Smooth muscle cell (in vitro differentiated cells): ENCODE data around the gene RRP15. TPM values are rescaled to one million over a fixed set of nuclear protein-coding genes. Genes with fewer than 3 reads are reported as not detected.

Experiments
- DNase-seq: peaks from one replicate; lab custom pipeline; 2025; ENCODE audit not compliant: unreplicated experiment; lab: John Stamatoyannopoulos, UW
- H2AFZ ChIP-seq: fragments of 200-600 bp; sonication (generic); 2 replicates; pipeline ENCODE4 v1.6.0; 2016; ENCODE audit warnings: antibody characterized with exemption, low read depth, mild to moderate bottlenecking
- H3F3A ChIP-seq: fragments of 200-600 bp; sonication (generic); 2 replicates; pipeline ENCODE4 v1.6.0; 2017; ENCODE audit warnings: antibody characterized with exemption, low read depth
- H3K27ac ChIP-seq: fragments of 200-600 bp; sonication (generic); 2 replicates; pipeline ENCODE4 v1.5.1; 2016; ENCODE audit warnings: low read depth, mild to moderate bottlenecking
- H3K27me3 ChIP-seq: fragments of 200-600 bp; sonication (generic); 2 replicates; pipeline ENCODE4 v1.6.1; 2016; ENCODE audit warnings: low read depth, mild to moderate bottlenecking
- H3K36me3 ChIP-seq: fragments of 200-600 bp; sonication (generic); 2 replicates; pipeline ENCODE4 v1.5.1; 2016; ENCODE audit warnings: low read depth
- H3K4me1 ChIP-seq: fragments of 200-600 bp; sonication (generic); 2 replicates; pipeline ENCODE4 v1.5.1; 2016; ENCODE audit warnings: low read depth
- H3K4me2 ChIP-seq: fragments of 200-600 bp; sonication (generic); 2 replicates; pipeline ENCODE4 v1.6.0; 2016; ENCODE audit warnings: mild to moderate bottlenecking
- H3K4me3 ChIP-seq: fragments of 200-600 bp; sonication (generic); 2 replicates; pipeline ENCODE4 v1.5.1; 2016; ENCODE audit warnings: mild to moderate bottlenecking
- H3K79me2 ChIP-seq: fragments of 200-600 bp; sonication (generic); 2 replicates; pipeline ENCODE4 v1.6.0; 2016; ENCODE audit warnings: low read depth, mild to moderate bottlenecking
- H3K9ac ChIP-seq: fragments of 200-600 bp; sonication (generic); 2 replicates; pipeline ENCODE4 v1.6.0; 2016; ENCODE audit warnings: low read depth
- H3K9me3 ChIP-seq: fragments of 200-600 bp; sonication (generic); replicated peaks from 2 replicates; pipeline ENCODE4 v1.5.1; 2016; ENCODE audit warnings: low read depth
- H4K20me1 ChIP-seq: fragments of 200-600 bp; sonication (generic); 2 replicates; pipeline ENCODE4 v1.6.0; 2016; ENCODE audit warnings: low read depth
- CTCF ChIP-seq: fragments of 200-600 bp; sonication (generic); IDR thresholded peaks from 2 replicates; pipeline ENCODE4 v1.5.1; 2017; ENCODE audit warnings: borderline replicate concordance, mild to moderate bottlenecking, antibody characterized with exemption; ENCODE audit not compliant: insufficient read depth, poor library complexity, severe bottlenecking
- WGBS: methylation state at CpG from one replicate; pipeline ENCODE4 v1.1.7; 2016; ENCODE audit warnings: low lambda C conversion rate; 5-methylcytosine and 5-hydroxymethylcytosine counted together
- polyA plus RNA-seq: library from polyadenylated mRNA; unstranded; fragments of >200 nt; fragmentation: Nextera tagmentation; extraction: Ambion mirVana; gene quantifications from 2 replicates; pipeline ENCODE4 v1.2.1, GENCODE V29; 2016
- total RNA-seq: library from RNA; depleted of rRNA; stranded (reverse); fragments of >200 nt; gene quantifications from 2 replicates; pipeline ENCODE4 v1.2.3, GENCODE V29; 2014

The RRP15 gene
- total and polyA plus RNA-seq, 2 experiments from 2014 or later, result 6.6 to 13.2 TPM

- Histone ChIP-seq H3K79me2 (peaks cover 20% of the 10 kb centered on the region), H3K4me1 (peaks cover 41% of the 10 kb centered on the region), H3K4me2 (peak overlapping the region; percentile 79), H3K9ac (peak overlapping the region; percentile 87), H3K27ac (peak overlapping the region; percentile 99), H3K36me3 (no peaks in the 10 kb centered on the region), H3K9me3 (no peaks in the 10 kb centered on the region), H3F3A (peaks cover 37% of the 10 kb centered on the region), H2AFZ (no peak overlapping the region), H3K4me3 (no peak overlapping the region), H4K20me1 (no peaks in the 10 kb centered on the region), H3K27me3 (no peaks in the 10 kb centered on the region)
- TF ChIP-seq CTCF, result no peak
- 12% methylated on average over 4 of the region's 4 CpGs for WGBS
- no peak for DNase-seq
Measured at GRCh38 chr1:218377143-218377660, 92.1 kb downstream of the RRP15 start.

- no peaks in the 10 kb centered on the region for H3K9me3 ChIP-seq
- 84% methylated on average over 7 of the region's 7 CpGs for WGBS
- no peaks in the 10 kb centered on the region for H4K20me1 ChIP-seq
- no peaks in the 10 kb centered on the region for H3K36me3 ChIP-seq
- H3K79me2 ChIP-seq, result peaks cover 26% of the 10 kb centered on the region
- H2AFZ ChIP-seq, result no peak overlapping the region
- H3K27ac ChIP-seq, result peak overlapping the region; percentile 50
- no peaks in the 10 kb centered on the region for H3K27me3 ChIP-seq
- TF ChIP-seq CTCF, result no peak
- peaks cover 14% of the 10 kb centered on the region for H3F3A ChIP-seq
- DNase-seq, result no peak
- no peak overlapping the region for H3K4me3 ChIP-seq
- H3K4me2 ChIP-seq, result peak overlapping the region; percentile 17
- H3K4me1 ChIP-seq, result peaks cover 29% of the 10 kb centered on the region
- no peak overlapping the region for H3K9ac ChIP-seq
Measured at GRCh38 chr1:218380125-218380977, 95.3 kb downstream of the RRP15 start.

- Histone ChIP-seq H3K36me3 (no peaks in the 10 kb centered on the region), H3K27me3 (no peaks in the 10 kb centered on the region), H4K20me1 (no peaks in the 10 kb centered on the region), H3K4me2 (no peak overlapping the region), H3K27ac (peak overlapping the region; percentile 69), H3K79me2 (peaks cover 26% of the 10 kb centered on the region), H3K9me3 (no peaks in the 10 kb centered on the region), H3K4me3 (no peak overlapping the region), H3K4me1 (peaks cover 13% of the 10 kb centered on the region), H3F3A (no peaks in the 10 kb centered on the region), H2AFZ (no peak overlapping the region), H3K9ac (no peak overlapping the region)
- no peak for DNase-seq
- no peak for TF ChIP-seq CTCF
- WGBS, result 92% methylated on average over 4 of the region's 4 CpGs
Measured at GRCh38 chr1:218382261-218382660, 97.2 kb downstream of the RRP15 start.
